Measurements from ENCODE around the gene SLF2.

SLF2 gene

GRCh38 chr10:100912605-100913469 is at the start of gene SLF2:
Gene SLF2, plus strand, starts transcription at chr10:100912963. Its CDS starts 148 bp downstream, at chr10:100913111.
- peak; percentile 88 for DNase-seq

GRCh38 chr10:100863433-100863832 is 49.3 kb upstream of the SLF2 start:
- DNase-seq, result no peak

GRCh38 chr10:100864036-100864885 is 48.5 kb upstream of the SLF2 start:
- DNase-seq, result no peak

- peak; percentile 26 for DNase-seq
Measured at GRCh38 chr10:100864978-100865377, 47.8 kb upstream of the SLF2 start.

- DNase-seq, result no peak
Measured at GRCh38 chr10:100866010-100866409, 46.8 kb upstream of the SLF2 start.

GRCh38 chr10:100866575-100867098 is 46.1 kb upstream of the SLF2 start:
- DNase-seq, result no peak

- DNase-seq, result no peak
Measured at GRCh38 chr10:100867261-100867963, 45.4 kb upstream of the SLF2 start.

GRCh38 chr10:100868382-100868781 is 44.4 kb upstream of the SLF2 start:
- no peak for DNase-seq

GRCh38 chr10:100869399-100869798 is 43.4 kb upstream of the SLF2 start:
- DNase-seq, result no peak

- no peak for DNase-seq
Measured at GRCh38 chr10:100872034-100872791, 40.5 kb upstream of the SLF2 start.

GRCh38 chr10:100873146-100873826 is 39.5 kb upstream of the SLF2 start:
- DNase-seq, result no peak

GRCh38 chr10:100873827-100874326 is 38.9 kb upstream of the SLF2 start:
- no peak for DNase-seq

GRCh38 chr10:100874702-100875483 is 37.9 kb upstream of the SLF2 start:
- no peak for DNase-seq

GRCh38 chr10:100875484-100876166 is 37.1 kb upstream of the SLF2 start:
- no peak for DNase-seq

GRCh38 chr10:100876585-100877460 is 35.9 kb upstream of the SLF2 start:
- DNase-seq, result no peak

- no peak for DNase-seq
Measured at GRCh38 chr10:100877461-100877850, 35.3 kb upstream of the SLF2 start.

- no peak for DNase-seq
Measured at GRCh38 chr10:100878291-100878910, 34.4 kb upstream of the SLF2 start.

GRCh38 chr10:100879741-100880360 is 32.9 kb upstream of the SLF2 start:
- DNase-seq, result no peak
